Stimulated activated CD4-positive, alpha-beta T cell treated with anti-CD3 and anti-CD28 coated beads, Interleukin-15, amount 100 ng/mL, for 24 hours (primary cell): ENCODE measurements around the gene UMOD.

Experiments
- DNase-seq: peaks from one replicate; pipeline ENCODE4 v3.0.0-alpha.2; 2020

UMOD gene

DNA sequence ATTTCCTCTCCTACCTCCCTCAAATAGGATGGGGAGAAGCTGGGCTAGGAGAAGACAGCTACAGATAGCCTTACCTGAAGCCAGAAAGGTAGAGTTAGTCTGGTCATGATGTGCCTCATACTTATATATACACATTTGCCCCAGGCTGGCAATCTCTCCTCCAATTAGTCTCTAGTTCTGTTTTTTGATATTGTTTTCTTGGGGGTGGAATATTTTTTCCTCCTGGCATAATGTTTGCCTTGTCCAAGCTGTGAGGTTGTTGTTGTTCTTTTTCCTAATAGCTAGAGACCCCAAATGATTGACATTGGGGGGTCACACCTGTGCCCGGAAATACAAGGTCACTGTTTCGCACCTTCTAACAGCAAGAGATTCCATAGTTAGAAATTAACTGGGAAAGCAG lies at the start of gene UMOD:
Gene UMOD, minus strand, starts transcription at position 101 of the 400 bp plus-strand sequence. CDS start 1,978 bp downstream, outside the sequence.
- no peak for DNase-seq

DNA sequence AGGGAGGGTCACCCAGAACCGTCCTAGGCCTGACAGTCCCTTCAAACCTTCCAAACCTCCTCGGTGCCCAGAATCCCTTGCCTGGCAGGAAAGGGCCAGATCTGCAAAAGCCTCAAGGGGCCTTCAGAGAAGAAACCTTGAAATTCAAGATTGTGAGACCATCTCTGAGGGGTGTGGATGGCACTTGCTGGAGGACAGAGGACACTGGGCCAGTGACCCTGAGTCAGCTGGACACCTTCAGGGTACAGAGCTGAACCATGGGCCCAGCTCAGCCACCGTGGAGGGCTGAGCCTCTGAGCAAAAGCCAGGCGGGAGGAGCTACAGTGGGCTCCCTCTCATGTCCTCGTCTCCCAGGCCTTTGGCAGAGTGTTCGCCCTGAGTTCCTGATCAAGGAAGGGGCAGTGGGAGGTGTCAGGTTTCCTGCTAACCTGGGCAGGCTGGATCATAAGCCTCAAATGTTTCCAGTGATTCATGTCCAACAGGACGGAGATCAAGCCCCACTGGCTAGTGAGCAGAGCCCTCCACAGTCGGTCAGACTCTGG lies 49.0 kb upstream of the UMOD start:
- DNase-seq = no peak

DNA sequence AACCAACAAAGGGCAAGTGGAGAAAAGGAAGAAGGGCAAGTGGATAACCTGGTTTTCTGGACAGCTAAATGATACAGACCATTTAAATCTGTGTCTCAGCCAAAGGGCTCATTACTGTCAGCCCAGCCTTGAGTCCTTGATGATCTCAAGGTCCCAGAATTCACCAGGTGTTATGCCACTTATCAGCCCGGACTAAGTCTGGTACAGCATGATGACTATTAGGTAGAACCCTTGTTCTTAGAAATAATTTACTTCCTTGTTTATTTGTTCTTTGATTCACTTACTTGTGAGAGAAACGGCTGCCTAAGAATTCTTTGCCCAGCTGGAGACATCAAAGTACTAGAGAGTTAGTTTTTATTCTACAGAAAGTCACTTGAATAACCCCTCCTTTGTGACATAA lies 48.6 kb upstream of the UMOD start:
- DNase-seq = no peak

DNA sequence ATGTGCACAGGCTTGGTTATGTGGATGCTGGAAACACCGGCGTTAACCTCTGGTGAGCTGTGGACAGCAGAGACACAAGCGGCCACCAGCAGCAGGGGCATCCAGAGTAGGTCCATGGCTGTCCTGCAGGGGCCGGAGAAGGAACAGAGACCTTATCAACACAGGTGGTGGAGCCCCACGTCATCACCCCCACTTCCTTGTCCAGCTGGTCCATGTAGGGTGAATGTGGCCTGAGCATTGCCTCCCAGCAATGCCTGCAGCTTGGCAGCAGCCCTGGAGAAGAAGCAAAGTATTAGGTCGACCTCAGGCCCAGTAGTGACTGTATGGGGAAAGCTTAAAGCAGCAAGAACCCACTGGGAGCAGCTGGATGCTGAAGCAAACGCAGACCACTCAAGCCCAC lies 46.7 kb upstream of the UMOD start:
- DNase-seq = no peak

DNA sequence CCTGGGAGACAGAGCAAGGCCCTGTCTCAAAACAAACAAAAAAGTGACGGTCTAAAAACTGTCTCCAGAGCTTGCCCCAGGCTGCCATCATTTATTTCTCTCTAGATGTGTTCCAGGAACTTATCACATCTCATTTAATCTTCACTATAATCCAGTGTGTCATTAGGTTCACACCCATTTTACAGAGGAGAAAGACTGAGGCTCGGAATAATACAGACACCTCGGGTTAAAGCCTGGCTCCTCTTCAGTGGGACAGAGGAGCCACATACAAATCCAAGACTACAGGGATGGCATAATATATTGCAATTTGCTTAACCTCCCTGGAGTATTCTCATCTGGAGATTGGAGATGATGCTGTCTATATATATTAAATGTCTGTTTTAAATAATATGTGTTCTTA lies 46.1 kb upstream of the UMOD start:
- no peak for DNase-seq

DNA sequence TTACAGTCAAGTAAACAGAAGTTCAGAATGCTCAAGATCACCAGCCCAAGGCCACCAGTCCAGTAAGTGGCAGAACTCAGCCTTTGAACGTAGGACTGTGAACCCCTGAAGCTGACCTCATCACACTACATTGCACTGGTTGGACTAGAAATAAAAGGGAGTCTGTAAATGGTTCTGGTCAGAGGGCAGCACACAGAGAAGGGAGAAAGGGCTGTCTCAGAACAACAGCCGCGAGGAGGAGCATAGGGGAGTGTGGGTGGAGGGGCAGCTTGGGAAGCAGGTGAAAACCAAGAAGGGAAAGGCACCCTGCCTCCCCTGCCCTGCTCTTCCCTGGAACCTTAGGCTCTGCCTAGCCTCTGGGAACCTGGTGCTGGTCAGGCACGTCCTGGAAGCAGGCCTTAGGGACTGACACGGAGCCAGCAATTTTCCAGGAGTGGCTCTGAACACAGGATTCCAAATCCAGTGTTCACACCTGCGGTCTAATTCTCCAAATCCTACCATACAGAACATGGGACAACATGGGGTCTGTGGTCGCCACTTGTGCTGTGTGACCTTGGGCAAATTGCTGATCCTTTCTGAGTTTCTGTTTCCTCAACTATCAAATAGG lies 45.1 kb upstream of the UMOD start:
- DNase-seq = no peak

DNA sequence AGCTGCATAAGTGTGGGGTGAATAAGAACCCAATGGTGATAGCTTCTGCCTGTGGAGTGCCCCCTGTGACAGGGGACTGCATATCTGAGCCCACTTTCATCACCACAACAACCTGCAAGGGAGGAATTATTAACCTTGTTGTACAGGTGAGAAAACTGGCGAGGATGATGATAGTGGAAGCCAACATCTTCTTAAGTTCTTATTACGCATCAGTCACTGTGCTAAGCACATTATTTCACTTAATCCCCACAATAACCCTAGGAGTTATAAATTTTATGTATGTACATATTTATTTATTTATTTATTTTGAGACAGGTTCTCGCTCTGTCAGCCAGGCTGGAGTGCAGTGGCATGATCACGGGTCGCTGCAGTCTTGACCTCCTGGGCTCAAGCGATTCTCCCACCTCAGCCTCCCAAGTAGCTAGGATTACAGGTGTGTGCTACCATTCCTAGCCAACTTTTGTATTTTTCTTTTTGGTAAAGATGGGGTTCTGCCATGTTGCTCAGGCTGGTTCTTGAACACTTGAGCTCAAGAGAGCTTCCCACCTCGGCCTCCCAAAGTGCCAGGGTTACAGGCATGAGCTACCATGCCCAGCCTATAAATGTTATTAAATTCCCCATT lies 44.4 kb upstream of the UMOD start:
- DNase-seq = no peak

DNA sequence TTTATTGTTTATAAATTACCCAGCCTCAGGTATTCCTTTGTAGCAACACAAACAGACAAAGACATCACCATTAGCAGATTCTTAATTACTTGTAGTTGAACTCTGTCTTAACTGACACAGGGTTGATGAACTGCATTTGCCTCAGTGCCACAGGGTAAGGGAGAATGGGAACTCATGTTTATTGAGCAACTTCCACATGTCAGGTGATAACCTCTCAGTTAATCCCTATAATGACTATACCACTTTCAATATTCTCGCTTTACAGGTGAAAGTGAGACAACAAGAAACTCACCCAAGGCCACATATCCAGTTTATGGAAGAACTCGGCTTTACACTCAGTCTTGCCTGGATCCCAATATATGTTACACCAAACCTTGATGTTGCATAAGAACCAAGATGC lies 43.4 kb upstream of the UMOD start:
- DNase-seq = no peak

DNA sequence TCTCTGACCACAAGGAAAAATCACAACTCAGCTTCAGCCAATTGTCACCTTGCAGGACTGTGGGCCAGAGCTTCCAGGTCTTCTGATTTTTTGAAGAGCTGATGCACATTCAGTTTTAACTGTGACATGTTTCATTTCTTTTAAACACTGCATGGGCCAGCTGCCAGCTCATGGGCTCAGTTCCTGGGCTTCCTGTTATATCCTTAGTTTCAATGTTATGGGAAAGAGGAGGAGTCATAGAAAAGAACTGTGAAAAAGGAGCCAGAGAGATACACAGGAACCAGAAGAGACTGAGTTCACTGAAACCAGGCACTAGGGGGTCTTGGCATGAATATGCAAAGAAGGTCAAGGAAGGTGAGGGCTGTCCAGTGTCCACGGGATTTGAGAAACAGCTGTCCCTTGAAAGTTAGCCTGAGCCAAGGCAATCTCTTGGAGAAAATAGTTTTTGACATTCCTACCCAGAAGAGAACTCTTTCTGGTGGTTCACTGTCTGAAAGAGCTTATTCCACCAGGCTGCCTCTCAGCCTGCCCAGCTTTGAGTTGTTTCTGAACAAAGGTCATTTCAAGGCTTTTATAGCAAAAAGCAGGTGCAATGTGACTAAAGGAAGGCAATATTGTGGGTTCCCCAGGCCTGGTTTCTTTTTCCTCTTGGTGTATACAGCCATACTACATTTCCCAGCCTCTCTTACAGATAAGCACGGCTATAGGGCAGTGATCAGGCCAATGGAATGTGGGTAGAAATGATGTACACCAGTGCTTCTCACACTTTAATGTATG lies 41.5 kb upstream of the UMOD start:
- no peak for DNase-seq

DNA sequence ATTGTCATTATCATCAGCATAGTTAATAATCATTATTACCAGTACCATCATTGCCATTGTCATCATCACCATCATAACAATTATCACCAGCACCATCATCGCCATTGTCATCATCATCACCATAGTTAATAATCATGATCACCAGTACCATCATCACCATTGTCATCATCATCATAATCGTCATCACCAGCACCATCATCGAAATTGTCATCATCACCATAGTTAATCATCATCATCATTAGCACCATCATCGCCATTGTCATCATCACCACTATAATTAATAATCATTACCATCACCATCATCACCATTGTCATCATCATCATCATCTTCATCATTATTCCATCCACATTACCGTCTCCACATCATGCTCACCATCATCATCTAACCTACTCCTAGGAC lies 38.5 kb upstream of the UMOD start:
- DNase-seq = no peak

DNA sequence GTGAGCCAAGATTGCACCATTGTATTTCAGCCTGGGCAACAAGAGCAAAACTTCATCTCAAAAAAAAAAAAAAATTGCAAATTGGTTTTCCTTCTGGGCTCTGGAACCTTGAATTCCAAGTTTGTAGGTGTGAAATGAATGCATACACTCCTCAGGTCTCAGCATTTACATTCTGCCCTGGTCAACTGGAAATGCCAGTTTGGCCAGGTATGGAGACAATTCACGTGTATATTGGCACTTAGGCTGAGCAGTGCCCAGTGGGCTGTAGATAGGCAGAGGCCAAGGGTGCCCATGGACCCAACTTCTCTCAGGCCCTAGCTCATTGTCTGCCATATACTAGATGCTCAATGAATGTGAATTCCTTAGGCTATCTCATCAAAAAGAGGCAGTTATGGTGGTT lies 36.3 kb upstream of the UMOD start:
- DNase-seq = no peak

DNA sequence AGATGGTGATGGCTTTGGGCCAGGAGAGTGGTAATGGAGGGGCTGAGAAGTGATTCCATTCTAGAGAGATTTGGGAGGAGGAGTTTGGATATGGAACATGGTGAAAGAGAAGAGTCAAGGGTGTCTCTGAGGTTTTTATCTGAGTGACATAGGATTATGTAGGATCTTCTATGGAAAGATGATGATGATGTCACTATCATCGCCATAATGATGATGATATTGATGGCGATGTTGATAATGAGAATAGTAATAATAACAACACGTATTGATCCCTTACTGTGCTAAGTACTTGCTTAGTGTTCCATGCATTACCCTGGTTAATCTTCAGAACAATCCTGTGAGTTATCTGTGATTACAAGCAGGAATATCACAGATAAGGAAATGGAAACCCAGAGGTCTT lies 35.5 kb upstream of the UMOD start:
- DNase-seq = no peak

DNA sequence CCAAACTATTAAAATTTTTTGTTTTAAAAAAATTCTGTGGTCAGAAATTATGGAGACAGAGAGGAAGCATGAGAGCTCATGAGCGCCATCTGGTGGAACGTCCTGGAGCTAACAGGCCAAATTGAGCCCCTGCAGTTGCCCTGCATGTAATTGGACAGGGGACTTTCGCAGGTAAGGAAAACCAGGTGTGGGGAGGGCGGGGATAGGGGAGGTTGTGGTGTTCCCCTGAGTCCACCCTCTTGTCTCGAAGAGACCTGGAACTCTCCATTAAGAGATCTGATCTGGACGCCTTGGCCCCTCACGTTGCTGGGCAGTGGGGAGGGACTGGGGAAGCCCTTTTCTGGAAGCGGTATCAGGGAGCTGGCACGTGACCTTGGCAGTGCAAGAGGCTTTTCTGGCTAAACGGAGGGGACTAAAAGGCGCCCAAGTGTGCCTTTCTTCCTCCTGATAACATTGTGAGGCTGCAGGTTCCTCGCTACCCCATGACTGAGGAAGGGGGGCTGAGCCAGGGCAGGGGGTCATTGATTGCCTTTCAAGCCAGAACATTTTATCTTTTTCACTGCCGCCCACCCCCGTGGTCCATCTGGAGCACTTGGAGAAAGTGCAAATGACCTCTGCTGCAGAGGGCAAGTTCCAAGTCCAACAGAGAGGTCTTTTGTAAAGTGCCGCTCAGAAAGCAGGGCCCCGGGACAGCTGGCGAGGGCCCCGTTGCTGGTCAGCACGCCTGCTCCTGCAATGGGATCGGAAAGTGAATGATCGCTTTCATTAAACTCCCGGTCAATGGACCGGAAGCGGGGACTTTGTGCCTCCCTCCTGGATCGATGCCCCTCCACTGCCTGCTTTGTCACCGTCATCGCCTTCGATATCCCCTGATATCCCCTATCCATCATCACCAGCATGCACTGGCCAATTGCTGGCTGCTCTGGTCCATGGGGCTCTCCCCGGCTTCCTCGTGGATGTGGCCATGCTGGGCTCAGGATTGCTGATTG lies 33.6 kb upstream of the UMOD start:
- peak; percentile 71 for DNase-seq

DNA sequence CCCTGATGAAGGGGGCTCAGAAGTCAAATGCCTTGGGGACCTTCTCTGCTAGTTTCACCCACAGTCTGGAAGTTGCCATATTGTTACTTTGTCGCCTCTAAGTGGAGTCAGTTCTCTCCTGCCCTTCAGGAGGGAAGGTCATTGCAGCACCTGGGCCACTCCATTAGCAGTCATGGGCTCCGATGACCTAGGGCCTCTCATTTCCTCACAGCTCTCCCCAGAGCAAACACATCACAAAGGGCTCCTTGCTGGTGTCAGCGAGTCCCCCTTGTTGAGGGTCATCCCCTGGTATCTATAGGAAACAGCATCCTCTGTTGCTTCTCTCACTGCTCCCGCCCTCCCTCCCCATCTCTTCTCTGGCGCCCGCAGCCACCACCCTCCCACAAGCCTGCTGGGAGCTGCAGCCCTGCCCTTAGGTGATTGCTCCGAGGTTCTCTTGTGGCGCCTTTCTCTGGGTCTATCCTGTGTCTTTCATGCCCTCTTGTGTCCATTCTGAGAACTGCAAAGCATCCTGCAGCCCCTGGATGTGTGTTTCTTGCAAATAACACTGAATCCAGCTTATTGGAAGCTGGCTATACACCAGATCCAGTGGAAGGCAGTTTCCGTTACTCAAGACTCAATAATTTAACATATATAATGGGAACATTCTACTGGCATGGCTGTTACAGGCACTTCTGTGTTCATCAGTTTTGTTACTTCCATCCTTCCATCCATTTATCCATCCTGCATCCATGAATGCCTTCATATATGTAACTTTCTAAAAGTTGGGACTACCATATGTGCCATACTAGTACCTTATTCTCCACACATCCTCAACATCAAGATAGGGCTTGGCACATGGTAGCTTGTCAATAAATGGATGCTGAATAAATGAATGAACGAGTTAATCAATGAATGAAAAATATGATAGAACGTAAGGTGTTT lies 30.9 kb upstream of the UMOD start:
- peak; percentile 64 for DNase-seq

DNA sequence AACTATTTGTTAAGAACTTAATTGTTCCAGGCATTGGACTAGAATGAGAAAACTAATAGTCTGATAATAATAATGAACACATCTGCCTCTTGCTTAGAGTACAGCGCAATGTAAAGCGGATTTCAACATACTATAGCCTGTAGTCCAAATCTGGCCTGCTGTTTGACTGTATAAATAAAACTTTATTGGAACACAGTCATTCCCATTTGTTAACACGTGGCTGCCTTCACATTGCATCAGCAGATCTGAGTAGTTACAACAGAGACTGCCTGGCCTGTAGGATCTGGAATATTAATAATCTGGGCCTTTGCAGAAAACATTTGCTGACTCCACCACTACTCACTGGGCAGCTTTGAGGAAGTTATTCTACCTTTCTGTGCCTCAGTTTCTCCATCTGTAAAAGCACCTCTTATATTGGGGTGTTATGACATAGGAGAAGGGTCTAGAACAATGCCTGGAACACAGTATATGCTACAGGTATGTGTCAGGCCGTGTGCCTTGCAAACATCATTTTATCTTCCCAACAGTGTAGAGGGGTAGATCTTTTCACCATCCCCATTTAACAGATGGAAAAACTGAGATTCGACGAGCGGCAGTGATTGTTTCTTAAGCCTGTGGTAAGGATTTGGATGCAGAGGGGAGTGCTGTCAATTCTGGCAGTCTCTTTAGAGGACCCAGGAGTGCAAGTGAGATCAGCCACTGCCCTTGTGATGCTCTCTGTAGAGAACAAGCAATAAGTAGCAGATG lies 29.9 kb upstream of the UMOD start:
- DNase-seq = no peak

DNA sequence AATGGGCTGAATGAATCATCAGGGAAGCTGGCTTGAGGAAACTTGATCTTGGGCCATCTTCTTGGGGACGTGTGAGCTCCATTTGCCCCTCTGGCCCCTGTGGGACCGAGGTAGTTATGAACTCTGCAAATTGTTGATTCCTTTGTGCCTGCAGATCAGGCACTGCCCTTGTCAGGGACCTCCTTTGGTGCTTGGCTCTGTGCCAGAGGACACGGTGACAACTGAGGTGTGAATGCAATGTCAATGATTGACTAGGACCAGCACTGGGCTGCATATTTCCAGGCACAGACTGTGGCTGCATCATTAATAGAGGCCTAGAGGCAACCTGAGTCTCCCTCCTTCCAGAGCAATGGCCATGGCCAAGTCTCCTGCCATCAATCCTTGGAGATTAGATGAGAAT lies 28.3 kb upstream of the UMOD start:
- no peak for DNase-seq

DNA sequence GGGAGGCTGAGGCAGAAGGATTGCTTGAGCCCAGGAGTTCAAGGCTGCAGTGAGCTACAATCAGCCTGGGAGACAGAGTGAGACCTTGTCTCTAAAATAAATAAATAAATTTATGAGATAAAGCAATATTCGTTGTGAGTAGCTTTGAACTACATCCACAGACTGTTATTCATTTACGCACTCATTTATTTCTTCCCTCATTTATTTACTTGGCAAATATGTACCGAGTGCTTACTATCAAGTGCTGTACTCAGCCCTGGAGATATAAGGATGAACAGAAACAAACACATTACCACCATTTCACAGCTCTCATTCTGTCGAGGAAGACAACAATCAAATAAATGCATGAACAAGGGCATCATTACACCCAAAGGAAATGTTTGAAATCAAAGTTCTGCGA lies 24.7 kb upstream of the UMOD start:
- no peak for DNase-seq

DNA sequence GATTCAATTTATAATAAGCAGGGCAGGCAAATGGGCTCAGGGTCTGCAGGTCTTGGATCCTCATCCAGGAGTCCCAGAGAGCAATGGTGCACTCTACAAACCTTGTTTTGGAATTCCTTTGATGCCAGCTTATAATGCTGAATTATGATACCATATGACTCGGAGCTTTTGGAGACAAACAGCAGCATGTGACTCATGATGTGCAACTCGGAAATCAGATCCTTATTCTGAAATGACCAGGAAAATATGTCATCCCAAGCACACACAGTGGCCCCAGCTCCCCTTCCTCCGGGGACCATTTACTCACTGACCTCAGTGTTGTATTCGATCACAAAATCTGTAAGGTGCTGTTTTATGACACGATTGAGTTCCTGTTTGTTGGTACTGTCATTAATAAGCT lies 20.2 kb upstream of the UMOD start:
- no peak for DNase-seq

DNA sequence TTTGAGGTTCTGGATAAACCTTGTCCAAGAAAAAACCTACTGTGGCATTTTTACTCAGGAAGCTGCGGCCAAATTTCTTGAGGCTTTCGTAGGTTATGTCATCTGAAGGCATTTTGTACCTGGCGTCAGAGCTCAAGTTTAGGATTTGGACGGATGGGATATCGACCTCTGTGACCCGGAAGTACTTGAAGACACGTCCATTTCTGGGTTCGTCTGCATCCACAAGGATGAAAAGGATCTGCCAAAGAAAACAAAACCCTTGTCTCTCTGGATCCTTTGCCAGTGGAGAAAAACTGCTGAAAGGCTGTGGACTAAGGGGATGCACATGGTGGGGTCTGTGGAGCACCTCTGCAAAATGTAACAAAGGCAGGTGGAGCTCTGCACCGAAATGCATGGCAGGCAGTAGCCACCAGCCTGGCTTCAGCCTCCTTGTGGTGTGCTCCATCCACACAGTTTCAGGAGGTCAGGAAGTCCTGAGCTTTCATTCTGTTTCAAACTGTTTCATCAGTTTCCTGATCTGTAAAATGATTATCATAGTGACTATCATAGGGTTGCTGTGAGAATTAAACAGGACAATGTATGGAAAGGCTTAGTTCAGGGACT lies 17.0 kb upstream of the UMOD start:
- no peak for DNase-seq

DNA sequence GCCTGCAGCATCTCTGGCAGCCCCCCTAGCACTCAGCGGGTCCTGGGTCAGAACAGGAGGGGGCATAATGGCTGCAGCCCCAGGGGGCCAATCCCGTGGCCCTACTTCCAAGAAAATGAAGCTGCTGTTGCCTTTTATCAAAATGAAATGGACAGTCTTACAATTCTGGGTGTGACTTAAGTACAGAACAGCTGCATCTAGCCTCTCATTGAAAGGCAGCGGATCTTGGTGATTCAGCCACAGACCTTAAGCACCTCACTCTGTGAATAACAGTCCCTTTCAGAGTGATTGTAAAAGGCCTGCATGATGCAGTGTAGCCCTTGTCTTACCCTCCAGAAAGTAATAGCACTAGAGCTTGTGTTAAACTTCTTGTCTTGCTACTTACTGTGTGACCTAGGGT lies 11.5 kb upstream of the UMOD start:
- no peak for DNase-seq

DNA sequence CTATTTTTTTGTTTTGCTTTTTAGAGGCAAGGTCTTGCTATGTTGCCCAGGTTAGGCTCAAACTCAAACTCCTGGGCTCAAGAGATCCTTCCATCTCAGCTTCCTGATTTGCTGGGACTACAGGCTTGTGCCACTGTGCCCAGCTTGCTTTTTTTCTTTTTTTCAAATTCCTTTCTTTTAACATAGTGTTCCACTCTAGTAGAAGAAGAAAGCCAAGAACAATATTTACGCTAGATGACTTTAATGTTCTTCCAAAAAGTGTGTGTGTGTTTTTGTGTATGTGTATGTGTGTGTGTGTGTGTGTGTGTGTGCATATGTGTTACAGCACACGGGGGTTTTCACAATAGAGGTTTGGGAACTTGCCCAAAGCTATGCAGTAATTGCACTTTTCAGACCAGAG lies 10.7 kb upstream of the UMOD start:
- no peak for DNase-seq
